GM12873 (cell line): ENCODE results near the gene NELL2.

ENCODE experiments used
- TF ChIP-seq, protein P1 (sequence below): IDR thresholded peaks from 2 replicates; pipeline ENCODE4 v1.5.1; 2012; ENCODE audit warnings: low read depth, mild to moderate bottlenecking, moderate library complexity, low read length, control low read depth; ENCODE audit not compliant: insufficient read depth; ENCODE audit errors: missing control alignments

Gene NELL2

DNA sequence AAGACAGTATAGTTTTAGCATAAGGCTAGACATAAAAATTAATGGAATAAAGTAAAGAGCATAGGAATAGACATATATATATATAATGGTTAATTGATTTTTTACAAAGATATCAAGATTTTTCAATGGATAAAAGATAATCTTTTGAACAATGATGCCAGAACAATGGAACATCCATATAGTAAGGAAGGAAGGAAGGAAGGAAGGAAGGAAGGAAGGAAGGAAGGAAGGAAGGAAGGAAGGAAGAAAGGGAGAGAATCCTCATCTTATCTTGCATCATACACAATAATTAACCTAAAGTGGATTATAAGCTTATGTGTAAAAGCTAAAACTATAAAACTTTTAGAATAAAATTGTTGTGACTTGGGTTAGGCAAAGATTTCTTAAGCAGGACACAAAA lies 9.8 kb upstream of the NELL2 start:
- TF ChIP-seq, protein P1, sequence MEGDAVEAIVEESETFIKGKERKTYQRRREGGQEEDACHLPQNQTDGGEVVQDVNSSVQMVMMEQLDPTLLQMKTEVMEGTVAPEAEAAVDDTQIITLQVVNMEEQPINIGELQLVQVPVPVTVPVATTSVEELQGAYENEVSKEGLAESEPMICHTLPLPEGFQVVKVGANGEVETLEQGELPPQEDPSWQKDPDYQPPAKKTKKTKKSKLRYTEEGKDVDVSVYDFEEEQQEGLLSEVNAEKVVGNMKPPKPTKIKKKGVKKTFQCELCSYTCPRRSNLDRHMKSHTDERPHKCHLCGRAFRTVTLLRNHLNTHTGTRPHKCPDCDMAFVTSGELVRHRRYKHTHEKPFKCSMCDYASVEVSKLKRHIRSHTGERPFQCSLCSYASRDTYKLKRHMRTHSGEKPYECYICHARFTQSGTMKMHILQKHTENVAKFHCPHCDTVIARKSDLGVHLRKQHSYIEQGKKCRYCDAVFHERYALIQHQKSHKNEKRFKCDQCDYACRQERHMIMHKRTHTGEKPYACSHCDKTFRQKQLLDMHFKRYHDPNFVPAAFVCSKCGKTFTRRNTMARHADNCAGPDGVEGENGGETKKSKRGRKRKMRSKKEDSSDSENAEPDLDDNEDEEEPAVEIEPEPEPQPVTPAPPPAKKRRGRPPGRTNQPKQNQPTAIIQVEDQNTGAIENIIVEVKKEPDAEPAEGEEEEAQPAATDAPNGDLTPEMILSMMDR: no peak

DNA sequence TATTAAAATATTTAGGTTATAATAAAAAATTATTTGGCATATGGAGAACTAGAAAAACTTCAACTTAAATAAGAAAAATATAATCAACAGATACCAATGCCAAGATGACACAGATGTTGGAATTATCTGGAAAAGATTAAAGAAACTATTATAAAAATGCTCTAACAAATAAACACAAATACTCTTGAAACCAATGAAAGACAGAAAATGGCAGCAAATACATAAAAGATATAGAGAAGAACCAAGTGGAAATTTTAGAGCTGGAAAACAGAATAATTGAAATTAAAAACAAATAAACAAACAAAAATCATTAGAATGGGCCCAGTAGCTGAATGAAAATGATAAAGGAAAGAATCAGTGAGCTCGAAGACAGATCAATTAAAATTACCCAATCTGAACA lies 5.1 kb upstream of the NELL2 start:
- TF ChIP-seq, protein P1: no peak

DNA sequence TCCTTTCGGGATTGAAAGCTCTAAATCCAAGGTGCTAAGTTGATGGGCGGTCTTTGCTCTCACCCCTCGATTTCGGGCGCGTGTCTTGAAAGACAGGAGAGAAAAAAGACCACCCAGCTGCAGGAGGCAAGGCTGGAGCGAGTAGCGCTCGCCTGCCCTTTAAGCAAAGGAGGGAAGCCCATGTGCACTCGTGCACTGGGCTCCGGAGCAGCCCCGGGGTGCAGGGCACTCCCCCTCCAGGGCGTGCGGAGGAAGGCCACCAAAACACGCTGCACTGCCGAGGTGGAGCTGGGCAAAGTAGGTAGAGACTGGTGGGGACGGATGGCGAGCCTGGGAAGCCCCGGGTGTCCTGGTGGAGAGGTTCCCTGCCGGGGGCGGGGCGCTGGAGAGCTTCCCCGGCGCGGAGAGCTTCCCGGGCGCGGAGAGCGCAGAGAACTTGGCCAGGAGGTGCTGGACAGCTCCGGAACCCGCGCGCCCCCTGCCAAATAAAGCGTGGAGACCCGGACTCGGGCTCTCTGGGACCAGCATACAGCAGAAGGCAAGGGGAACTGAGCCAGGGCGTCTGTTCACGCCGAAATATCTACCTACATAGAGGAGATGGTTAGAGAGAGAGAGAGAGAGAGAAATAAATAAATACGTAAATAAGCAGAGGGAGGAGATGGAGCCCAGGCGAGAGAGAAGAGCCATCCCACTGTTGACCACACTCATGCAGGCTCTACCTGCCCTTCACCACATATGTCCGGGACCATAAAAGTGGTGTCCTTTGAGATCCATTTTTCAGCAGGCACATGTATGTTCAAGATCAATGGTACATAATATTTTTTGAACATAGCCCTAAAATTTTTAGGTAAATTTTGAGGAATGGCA lies 662 bp upstream of the NELL2 start:
- TF ChIP-seq, protein P1: peak; percentile 14

DNA sequence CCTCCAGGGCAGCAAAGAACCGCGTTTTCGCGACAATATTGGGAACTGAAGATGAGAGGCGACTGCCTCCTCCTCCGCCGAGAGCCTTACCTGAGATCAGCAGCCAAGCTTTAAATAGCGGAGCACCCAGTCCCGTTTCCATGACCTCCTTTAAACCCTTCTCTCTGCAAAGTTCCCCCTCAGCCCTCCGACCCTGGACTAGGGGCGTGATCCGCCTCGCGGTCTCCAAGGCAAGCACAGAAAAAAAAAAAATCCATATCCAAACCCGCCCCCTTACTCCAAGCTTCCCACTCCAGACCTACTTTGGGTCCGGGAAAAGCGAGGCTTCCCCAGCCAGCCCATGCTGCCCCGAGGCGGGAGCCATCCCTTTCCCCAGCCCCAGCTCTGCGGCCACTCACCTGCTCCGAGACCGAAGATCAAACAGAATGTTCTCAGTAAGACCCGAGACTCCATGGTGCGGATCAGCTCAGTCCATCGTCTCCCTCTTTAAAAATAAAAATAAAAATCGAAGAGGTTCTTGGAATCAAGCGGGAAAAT lies 630 bp downstream of the NELL2 start:
- TF ChIP-seq, protein P1: no peak

DNA sequence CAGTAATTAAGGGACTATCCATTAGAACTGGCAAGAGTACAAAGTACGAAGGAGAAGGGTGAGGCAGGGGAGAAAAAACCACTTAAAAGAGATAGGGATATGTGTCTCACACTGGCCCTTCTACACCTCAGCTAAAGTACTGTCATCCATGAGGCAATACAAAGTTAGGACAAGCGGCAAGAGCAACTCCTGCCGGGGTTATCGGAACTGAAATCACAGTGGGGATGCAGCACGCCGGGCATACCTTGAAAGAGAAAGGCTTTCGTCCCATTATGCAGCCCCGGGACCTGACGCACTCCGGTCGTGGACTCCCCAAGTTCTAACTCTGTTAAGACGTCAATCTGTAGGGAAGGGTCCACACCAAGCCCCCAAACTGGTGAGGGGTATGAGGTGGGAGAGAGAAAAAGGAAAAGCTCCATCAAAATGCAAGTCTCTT lies 1.1 kb downstream of the NELL2 start:
- TF ChIP-seq, protein P1: no peak

DNA sequence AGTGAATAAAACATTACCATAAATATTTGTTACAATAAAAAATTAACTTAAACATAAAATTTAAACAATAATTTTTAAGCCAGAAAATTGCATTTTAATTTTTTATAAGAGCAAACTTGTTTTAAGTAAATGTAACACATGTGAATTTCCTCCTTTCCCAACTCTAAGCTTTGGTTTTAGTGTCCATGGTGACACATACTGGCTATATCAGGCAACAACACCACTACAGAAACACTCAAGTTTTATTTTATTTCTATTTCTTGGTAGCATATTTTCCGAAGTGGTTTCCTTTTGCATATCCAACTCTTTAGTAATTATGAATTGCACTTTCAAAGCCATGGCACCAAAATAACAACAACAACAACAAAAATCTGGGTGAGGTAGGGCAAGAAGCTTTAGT lies 2.2 kb downstream of the NELL2 start:
- TF ChIP-seq, protein P1: peak; percentile 17

DNA sequence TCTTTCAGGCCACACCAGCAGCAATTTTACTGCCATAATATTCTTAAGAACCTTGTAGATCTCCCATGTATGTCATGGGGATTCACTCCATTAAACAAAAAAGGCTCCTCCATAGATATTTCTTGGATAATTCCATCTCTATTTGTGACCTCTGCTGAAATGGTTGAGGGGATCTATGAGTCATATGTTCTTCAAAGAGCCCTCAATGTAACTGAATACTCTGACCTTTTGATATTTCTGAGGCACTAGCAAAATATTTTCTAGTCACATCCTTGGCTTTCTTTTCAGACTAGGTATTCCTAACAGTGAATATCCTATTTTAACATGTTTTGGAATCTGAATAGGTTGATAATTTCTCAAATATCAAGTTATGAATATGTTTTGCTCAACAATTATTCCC lies 6.6 kb downstream of the NELL2 start:
- TF ChIP-seq, protein P1: no peak
